GM08714 (cell line): ENCODE measurements around the gene NDRG4.

Experiments used
- H3K4me3 ChIP-seq: fragments of 200-500 bp; sonication (Bioruptor generic); 2 replicates; pipeline ENCODE4 v1.5.1; 2014; ENCODE audit warnings: mild to moderate bottlenecking, low read length, inconsistent platforms
- ZNF274 ChIP-seq: IDR thresholded peaks from 2 replicates; pipeline ENCODE4 v1.6.1; 2012; ENCODE audit warnings: mild to moderate bottlenecking, low read depth, low read length

NDRG4 gene

DNA sequence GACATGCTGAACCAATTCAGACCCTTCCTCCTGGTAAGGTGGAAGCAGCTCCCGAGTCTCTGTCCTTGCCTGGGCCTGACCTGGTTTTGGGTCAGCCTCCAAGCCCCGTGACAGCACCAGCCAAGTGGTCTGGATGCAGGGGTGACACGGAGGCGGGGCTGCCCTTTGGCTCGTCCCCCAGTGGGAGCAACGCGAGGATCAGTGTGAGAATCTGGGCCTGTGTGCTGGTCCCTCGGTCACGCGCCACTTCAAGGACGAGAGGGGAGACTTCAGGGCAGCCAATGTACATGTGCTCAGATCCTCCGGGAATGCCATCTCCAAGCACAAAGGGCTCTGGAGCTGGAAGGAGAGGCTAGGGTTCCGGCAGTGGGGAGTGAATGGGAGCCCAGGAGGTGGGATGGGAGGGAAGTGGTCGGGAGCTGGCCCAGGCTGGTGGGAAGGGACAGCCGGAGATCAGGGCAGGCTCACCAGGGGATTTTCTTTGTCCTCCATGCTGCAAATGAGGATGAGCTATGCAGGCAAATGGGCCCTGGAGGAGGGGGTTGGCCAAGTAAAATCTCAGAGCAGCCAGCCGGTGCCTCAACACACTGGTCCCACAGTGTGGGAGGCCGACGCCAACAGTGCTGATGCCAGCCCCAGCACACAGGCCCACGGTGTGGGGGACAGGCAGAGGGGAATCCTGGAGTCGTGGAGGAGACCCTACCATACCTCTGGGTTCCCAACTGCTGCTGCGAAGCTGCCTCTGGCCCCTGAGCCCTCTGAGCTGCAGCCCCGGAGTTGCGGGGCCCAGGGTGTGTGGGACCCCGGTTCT is 4.2 kb upstream of the NDRG4 start:
- TF ChIP-seq ZNF274 = no peak
- no peak overlapping the region for H3K4me3 ChIP-seq

- TF ChIP-seq ZNF274 = no peak
- H3K4me3 ChIP-seq = no peak overlapping the region
These were observed 2.5 kb upstream of the NDRG4 start for GRCh38 chr16:58497468-58497867.

DNA sequence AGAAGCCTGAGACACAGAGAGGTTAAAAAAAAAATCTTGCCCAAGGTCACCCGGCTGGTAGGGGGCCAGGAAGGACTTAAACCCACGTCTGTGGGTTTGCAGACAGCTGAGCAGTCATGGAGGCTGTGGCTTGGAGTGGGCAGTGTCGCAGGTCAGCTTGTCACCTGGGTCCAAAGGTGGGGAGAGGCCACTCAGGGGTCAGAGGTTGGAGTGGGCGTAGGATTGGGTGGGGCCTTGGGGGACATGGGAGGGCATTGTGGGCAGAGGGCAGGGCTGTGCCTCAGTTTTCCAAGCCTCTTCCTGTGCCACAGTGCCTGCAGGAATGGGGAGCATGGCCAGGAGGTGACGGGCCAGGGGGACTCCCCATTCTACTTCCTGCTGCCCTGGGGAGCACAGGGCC is 2.0 kb upstream of the NDRG4 start:
- TF ChIP-seq ZNF274 = no peak

DNA sequence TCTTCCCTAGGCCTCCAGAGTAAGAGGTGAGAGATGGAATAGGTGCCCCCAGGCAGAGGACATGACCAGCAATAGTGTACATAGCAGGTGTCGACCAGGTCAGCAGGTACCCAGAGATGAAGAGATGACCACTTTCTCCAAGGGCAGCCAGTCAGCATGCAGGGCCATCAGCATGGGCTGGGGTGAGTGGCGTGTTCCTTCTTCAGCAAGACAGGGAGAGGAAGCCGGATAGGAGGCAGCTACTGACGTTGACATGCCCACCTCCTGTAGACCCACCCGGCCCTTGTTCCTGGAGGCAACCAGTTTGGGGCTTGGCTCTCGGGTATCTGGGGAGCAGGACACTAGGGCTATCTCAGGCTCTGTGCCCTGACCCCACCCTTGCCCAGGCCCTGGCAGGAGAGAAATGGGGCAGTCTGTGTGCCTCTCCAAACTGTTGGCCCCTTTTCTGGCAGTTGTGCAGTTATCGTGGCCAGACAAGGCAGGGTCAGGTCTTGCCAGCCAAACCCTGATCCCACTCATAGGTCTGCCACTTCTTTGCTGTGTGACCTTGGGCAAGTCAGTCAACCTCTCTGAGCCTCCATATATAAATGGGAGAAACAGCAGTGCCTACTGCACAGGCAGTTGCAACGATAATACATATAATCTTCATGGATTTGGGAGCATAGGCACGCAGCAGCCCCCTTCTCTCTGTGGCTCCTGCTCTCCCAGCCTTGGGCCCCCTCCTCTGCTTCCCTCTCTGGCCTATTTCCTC is 1.4 kb upstream of the NDRG4 start:
- TF ChIP-seq ZNF274 = no peak
- H3K4me3 ChIP-seq = no peak overlapping the region

More for the DNA sequence above, 2.0 kb upstream of the NDRG4 start:
- H3K4me3 ChIP-seq = no peak overlapping the region

GRCh38 chr16:58499092-58499511 is 841 bp upstream of the NDRG4 start:
- TF ChIP-seq ZNF274 = no peak
- H3K4me3 ChIP-seq = no peak overlapping the region

DNA sequence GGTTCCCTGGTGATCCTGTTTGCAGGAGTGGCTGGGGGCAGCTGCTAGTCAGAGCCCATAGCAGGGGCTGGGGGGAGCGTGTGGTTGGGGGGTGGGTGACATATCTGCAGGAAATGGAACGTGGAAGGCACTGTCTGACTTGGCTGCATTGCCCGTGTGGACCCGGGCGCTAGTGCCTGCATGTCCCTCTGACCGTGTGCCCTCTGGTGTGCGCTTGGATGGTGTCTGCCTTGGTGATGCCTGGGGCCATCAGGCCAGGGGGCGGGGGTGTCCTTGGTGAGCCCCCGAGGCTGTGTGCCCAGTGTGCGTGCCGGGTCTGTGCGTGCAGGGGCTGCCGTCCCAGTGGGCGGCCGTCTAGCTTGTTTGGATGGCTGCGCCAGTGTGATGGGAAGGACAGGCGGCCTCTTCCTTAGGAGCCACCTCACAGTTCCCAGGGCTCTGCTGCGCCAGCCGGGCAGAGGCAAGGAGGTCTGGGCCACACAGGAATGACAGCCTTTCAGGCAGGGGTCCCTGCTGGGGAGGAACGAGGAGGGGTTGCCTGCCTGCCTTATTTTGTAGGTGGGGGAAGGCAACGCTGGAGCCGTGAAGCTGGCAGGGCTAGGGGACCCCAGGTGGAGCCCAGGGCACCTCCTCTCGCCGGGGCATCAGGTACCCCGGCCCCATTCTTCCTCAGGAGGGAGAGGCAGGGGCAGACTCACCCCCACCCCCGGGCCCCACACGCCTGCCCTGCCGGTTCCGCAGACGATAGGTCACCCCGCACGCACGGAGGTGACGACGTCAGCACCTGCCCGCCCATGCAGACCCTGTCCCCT is 693 bp downstream of the NDRG4 start:
- peak overlapping the region; percentile 13; the same call in 1 of the 2 replicates for H3K4me3 ChIP-seq
- TF ChIP-seq ZNF274 = no peak

- no peak for TF ChIP-seq ZNF274
- peak overlapping the region; percentile 13; the same call in 1 of the 2 replicates for H3K4me3 ChIP-seq
These were observed 1.5 kb downstream of the NDRG4 start for GRCh38 chr16:58501242-58502131.

GRCh38 chr16:58502217-58502921 is 2.4 kb downstream of the NDRG4 start:
- no peak for TF ChIP-seq ZNF274
- no peak overlapping the region for H3K4me3 ChIP-seq

DNA sequence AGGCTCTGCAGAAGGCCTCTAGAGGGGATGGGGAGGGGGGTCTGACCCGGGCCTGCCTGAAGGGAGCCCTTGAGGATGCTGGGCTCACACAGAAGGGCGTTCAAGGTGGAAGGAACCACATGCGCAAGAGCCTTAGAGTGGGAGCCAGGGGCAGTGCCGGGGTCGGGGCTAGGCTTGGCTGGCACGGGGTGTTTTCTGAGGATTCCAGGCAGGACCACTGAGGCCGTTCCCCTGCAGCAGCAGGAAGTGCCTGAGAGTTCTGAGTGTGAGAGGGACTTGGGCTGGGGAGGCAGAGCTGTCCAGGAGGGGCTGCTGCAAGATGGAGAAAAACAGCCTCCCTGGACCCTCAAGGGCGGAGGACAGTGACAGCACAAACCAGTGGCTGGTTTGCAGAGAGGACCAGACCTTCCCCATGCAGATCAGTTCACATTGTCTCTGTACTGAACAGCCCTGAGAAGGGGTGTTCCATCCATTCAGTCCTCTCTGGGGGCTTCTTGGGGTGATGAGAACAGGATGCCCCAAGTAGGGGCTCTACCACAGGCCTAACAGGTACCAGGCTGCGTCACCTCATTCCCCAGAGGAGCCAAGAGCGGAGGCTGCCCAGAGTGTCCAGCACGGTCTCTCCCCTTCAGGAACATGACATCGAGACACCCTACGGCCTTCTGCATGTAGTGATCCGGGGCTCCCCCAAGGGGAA is 3.4 kb downstream of the NDRG4 start:
- TF ChIP-seq ZNF274 = no peak
- H3K4me3 ChIP-seq = no peak overlapping the region

- TF ChIP-seq ZNF274 = no peak
- H3K4me3 ChIP-seq = no peak overlapping the region
These were observed 4.1 kb downstream of the NDRG4 start for GRCh38 chr16:58503863-58504688.

DNA sequence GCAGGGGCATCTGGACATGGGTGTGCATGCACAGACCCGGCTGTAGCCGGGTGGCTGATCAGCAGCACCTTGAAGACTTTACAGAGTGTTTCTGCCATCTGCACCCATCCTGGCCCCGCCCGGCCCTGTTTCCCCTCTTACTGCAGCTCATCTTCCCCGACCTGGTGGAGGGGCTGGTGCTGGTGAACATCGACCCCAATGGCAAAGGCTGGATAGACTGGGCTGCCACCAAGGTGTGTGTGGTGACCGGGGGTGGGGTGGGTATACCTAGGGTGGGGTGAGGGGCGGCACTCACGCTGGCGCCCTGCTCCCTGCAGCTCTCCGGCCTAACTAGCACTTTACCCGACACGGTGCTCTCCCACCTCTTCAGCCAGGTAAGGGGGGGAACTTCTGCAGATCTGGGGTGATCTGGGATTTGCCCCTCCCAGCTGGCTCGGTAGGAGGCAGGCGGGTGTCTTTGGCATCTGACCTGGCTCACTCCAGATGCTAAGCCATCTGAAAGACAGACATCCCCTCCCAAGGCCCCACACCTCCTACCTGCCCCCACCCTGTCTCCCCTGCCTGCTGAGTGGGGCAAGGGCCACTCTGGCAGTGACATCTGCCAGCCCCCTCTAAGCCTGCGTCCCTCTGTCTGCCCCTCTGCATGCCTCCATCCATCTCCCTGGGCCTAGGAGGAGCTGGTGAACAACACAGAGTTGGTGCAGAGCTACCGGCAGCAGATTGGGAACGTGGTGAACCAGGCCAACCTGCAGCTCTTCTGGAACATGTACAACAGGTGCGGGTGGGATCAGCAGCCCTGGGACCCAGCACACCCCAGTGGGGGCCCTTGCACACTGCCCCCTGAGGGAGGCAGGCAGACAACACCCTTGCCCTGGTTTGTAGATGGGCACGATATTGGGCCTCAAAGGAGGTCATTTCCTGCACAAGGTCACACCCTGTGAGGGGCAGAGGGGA is 6.6 kb downstream of the NDRG4 start:
- no peak for TF ChIP-seq ZNF274
- no peak overlapping the region for H3K4me3 ChIP-seq
